SH-SY5Y (cell line): Measurements from ENCODE around the gene TMEM107.

Experiments used
- GATA2 ChIP-seq: IDR thresholded peaks from 2 replicates; pipeline ENCODE4 v1.6.1; 2011; ENCODE audit warnings: mild to moderate bottlenecking, low read depth, low read length
- GATA3 ChIP-seq: IDR thresholded peaks from 2 replicates; pipeline ENCODE4 v1.6.1; 2011; ENCODE audit warnings: low read depth, mild to moderate bottlenecking, low read length, moderate library complexity

GRCh38 chr17:8223356-8224126, 47.4 kb upstream of the TMEM107 start:
- TF ChIP-seq GATA2: no peak; the same call in 1 of the 2 replicates
- TF ChIP-seq GATA3: no peak
